Measurements from ENCODE around the gene SNX30.

DNA sequence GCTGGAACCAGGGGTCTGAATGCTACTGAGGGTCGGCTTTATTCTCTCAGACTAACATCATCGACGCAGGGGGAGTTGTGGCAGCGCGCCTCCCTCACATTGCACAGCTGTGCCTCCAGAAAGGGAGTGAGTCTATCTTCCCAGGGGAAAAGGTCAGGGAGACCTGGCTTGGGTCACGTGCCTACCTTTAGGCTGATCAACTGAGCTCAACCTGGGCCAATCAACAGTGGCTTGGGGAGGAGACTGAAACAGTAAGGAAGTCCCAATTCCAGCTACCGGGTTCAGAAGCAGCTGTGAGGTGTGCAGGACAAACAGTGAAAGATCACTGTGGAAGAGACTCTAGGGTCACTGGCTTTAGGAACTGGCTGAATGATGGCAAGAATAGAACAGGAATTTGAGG, 14.3 kb downstream of the SNX30 start:
- no peak for TF ChIP-seq EZH2 (IDR thresholded peaks at IDR 0.05; ENCODE audit: borderline replicate concordance, insufficient read depth, low read depth, low read length, poor library complexity, severe bottlenecking)
- TF ChIP-seq, protein P1, sequence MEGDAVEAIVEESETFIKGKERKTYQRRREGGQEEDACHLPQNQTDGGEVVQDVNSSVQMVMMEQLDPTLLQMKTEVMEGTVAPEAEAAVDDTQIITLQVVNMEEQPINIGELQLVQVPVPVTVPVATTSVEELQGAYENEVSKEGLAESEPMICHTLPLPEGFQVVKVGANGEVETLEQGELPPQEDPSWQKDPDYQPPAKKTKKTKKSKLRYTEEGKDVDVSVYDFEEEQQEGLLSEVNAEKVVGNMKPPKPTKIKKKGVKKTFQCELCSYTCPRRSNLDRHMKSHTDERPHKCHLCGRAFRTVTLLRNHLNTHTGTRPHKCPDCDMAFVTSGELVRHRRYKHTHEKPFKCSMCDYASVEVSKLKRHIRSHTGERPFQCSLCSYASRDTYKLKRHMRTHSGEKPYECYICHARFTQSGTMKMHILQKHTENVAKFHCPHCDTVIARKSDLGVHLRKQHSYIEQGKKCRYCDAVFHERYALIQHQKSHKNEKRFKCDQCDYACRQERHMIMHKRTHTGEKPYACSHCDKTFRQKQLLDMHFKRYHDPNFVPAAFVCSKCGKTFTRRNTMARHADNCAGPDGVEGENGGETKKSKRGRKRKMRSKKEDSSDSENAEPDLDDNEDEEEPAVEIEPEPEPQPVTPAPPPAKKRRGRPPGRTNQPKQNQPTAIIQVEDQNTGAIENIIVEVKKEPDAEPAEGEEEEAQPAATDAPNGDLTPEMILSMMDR (IDR thresholded peaks at IDR 0.05): no peak

Measured in B cell (primary cell).